Transverse colon (tissue), 4 donors: ENCODE measurements around the gene POLR2I. TPM values are rescaled to one million over a fixed set of nuclear protein-coding genes. Genes with fewer than 3 reads are reported as not detected.
A peak's percentile ranks its signal among the peaks of the same experiment; 100 is the strongest.

Source experiments
- DNase-seq: peaks from one replicate; pipeline ENCODE4 v3.0.0-alpha.2; 2019
- H3K27ac ChIP-seq, 4 donors: fragments of 200-600 bp; sonication (generic); 2 replicates each; pipeline ENCODE4 v1.5.1; 2016 to 2018; ENCODE audit warnings: inconsistent platforms in 4 of 4
- H3K27me3 ChIP-seq: fragments of 200-600 bp; sonication (generic); 2 replicates; pipeline ENCODE4 v1.5.1; 2017; ENCODE audit warnings: inconsistent platforms
- H3K36me3 ChIP-seq, 4 donors: fragments of 200-600 bp; sonication (generic); 2 replicates each; pipeline ENCODE4 v1.5.1; 2017 to 2019; ENCODE audit warnings: inconsistent platforms in 4 of 4
- H3K4me1 ChIP-seq, 4 donors: fragments of 200-600 bp; sonication (generic); 2 replicates each; pipeline ENCODE4 v1.5.1; 2017 to 2020; ENCODE audit warnings: inconsistent platforms in 4 of 4
- H3K4me3 ChIP-seq, 4 donors: fragments of 200-600 bp; sonication (generic); 1 replicate in 1 of 4; 2 replicates in 3 of 4; pipeline versions ENCODE4 v1.5.1 to v1.6.1; 2017 to 2019; ENCODE audit warnings: inconsistent platforms in 4 of 4
- H3K9me3 ChIP-seq, 2 donors: fragments of 200-600 bp; sonication (generic); 2 replicates each; pipeline ENCODE4 v1.5.1; 2017 to 2019; ENCODE audit warnings: inconsistent platforms in 2 of 2
- CTCF ChIP-seq, 5 experiments: fragments of 200-600 bp in 3 of 5; fragments of 450-650 bp in 2 of 5; sonication (generic) in 3 of 5; IDR thresholded peaks; 1 replicate in 2 of 5; 2 replicates in 3 of 5; pipeline ENCODE4 v1.5.1; 2016 to 2017; ENCODE audit warnings: antibody characterized with exemption in 5 of 5, inconsistent platforms in 3 of 5, mild to moderate bottlenecking in 2 of 5, moderate library complexity in 1 of 5
- EP300 ChIP-seq: sonication (generic); formaldehyde crosslinking; IDR thresholded peaks from one replicate; pipeline ENCODE4 v1.6.1; 2017; ENCODE audit warnings: antibody characterized with exemption, low read depth
- POLR2A ChIP-seq: fragments of 450-650 bp; IDR thresholded peaks from one replicate; pipeline ENCODE4 v1.6.1; 2016; ENCODE audit warnings: antibody characterized with exemption, mild to moderate bottlenecking, moderate library complexity
- POLR2AphosphoS5 ChIP-seq, 3 donors: sonication (generic); formaldehyde crosslinking; IDR thresholded peaks; one replicate each; pipeline ENCODE4 v1.6.1; 2016; ENCODE audit warnings: antibody characterized with exemption in 3 of 3
- WGBS, 2 donors: methylation state at CpG; one replicate each; pipeline ENCODE4 v1.1.5; 2018; ENCODE audit warnings: low coverage in 1 of 2; 5-methylcytosine and 5-hydroxymethylcytosine counted together
- in situ Hi-C, 4 donors: fragments of 200-750 bp; cut with MboI; loops; one replicate each; pipeline versions ENCODE4 v1.15.0 to v1.15.1; 2017; ENCODE audit warnings: low sequenced_read_pairs in 3 of 4, low pct_ligation_motif_present in 1 of 4, low pct_unique_long_range_greater_than_20kb in 1 of 4
- intact Hi-C: fragments of 100-400 bp; cut with DNase I; formaldehyde crosslinking; loops from one replicate; pipeline ENCODE4 v1.15.1; 2023; ENCODE audit warnings: low total_unique reads
- total RNA-seq, 4 donors: library from RNA; depleted of rRNA; stranded (reverse); fragments of >200 nt; gene quantifications; one replicate each; pipeline ENCODE4 v1.1.0, GENCODE V29; 2016

POLR2I gene
- total RNA-seq, 4 donors from 2014 or later, result 15.1 to 44.9 (median 44.0) TPM; not detected in 1

GRCh38 chr19:36141039-36141927, 26.6 kb upstream of the POLR2I start:
- intact Hi-C loops (no loop called here), in situ Hi-C loops (no loop called here)
- TF ChIP-seq POLR2A (peak; percentile 44), EP300 (no peak), CTCF (IDR thresholded peaks at IDR 0.05) (peak in 2 of 5 experiments; percentile 12 to 16), POLR2AphosphoS5 (IDR thresholded peaks at IDR 0.05) (peak; percentile 69 to 80 (median 80))
- Histone ChIP-seq H3K36me3 (peaks cover 0 to 33% (median 16%) of the 10 kb centered on the region in 4 donors), H3K4me1 (peaks cover 3 to 27% (median 25%) of the 10 kb centered on the region in 4 donors), H3K27ac (peak overlapping the region; percentile 96 to 99 (median 98)), H3K9me3 (no peaks in the 10 kb centered on the region), H3K4me3 (peak overlapping the region; percentile 74 to 92 (median 80)), H3K27me3 (no peaks in the 10 kb centered on the region)
- peak; percentile 93 for DNase-seq
- 24 to 100% methylated on average over 1 to 38 of the region's 42 CpGs for WGBS, 2 donors

- intact Hi-C loops, result no loop called here
- H3K4me3 ChIP-seq, result peak overlapping the region; percentile 74 to 92 (median 80)
- peak overlapping the region; percentile 96 to 99 (median 98) for H3K27ac ChIP-seq
- H3K36me3 ChIP-seq, result peaks cover 0 to 26% (median 11%) of the 10 kb centered on the region in 4 donors
- in situ Hi-C loops, result no loop called here
- peak; percentile 53 for DNase-seq
- H3K27me3 ChIP-seq, result no peaks in the 10 kb centered on the region
- 0% methylated on average over 29 of the region's 31 CpGs; no CpG with 5 or more reads in 1 of the 2 donors for WGBS, 2 donors
- no peaks in the 10 kb centered on the region for H3K9me3 ChIP-seq
- TF ChIP-seq POLR2A, result no peak
- H3K4me1 ChIP-seq, result peaks cover 3 to 31% (median 27%) of the 10 kb centered on the region in 4 donors
Observed at GRCh38 chr19:36140304-36141038, 25.8 kb upstream of the POLR2I start.

- TF ChIP-seq POLR2A, result peak; percentile 99
- TF ChIP-seq CTCF (IDR thresholded peaks at IDR 0.05), result peak in 2 of 5 experiments; percentile 28 to 49
- TF ChIP-seq EP300, result no peak
- peak; percentile 96 to 98 (median 98) for TF ChIP-seq POLR2AphosphoS5 (IDR thresholded peaks at IDR 0.05)
- peak within 1 kb of the TSS; percentile 74 to 92 (median 80) for H3K4me3 ChIP-seq
- intact Hi-C loops (no loop called here), in situ Hi-C loops (no loop called here)
- H3K9me3 ChIP-seq, result no peaks in the 10 kb centered on the region
- H3K27me3 ChIP-seq, result no peaks in the 10 kb centered on the region
- H3K4me1 ChIP-seq, result peaks cover 3 to 31% (median 27%) of the 10 kb centered on the region in 4 donors
- peaks cover 0 to 20% (median 9%) of the 10 kb centered on the region in 4 donors for H3K36me3 ChIP-seq
- 0% methylated on average over 41 of the region's 75 CpGs; no CpG with 5 or more reads in 1 of the 2 donors for WGBS, 2 donors
- DNase-seq, result peak; percentile 98
- H3K27ac ChIP-seq, result peak within 1 kb of the TSS; percentile 96 to 99 (median 98)
Observed at GRCh38 chr19:36139473-36140303, 25.0 kb upstream of the POLR2I start, which contains the start of gene CAPNS1. CAPNS1 (plus strand) TSS chr19:36140066; CDS start chr19:36141012, 946 bp downstream.

- no peak for DNase-seq
- intact Hi-C loops (no loop called here), in situ Hi-C loops (no loop called here)
- H3K4me1 ChIP-seq, result peaks cover 3 to 31% (median 27%) of the 10 kb centered on the region in 4 donors
- H3K4me3 ChIP-seq, result peak overlapping the region; percentile 62 to 81 (median 76)
- no peaks in the 10 kb centered on the region for H3K27me3 ChIP-seq
- peak overlapping the region; percentile 96 to 99 (median 98) for H3K27ac ChIP-seq
- H3K36me3 ChIP-seq, result peaks cover 0 to 14% (median 9%) of the 10 kb centered on the region in 4 donors
- H3K9me3 ChIP-seq, result no peaks in the 10 kb centered on the region
- 43 to 49% methylated on average over 6 to 7 of the region's 7 CpGs for WGBS, 2 donors
- TF ChIP-seq POLR2AphosphoS5 (IDR thresholded peaks at IDR 0.05) (no peak), EP300 (no peak), CTCF (IDR thresholded peaks at IDR 0.05) (no peak), POLR2A (no peak)
Observed at GRCh38 chr19:36139120-36139472, 24.4 kb upstream of the POLR2I start.
